Mammary epithelial cell (primary cell): ENCODE data around the gene GABARAP.

Experiments
- EZH2 ChIP-seq: IDR thresholded peaks from 2 replicates; pipeline ENCODE4 v1.6.1; 2012; ENCODE audit warnings: low read length, inconsistent platforms, borderline replicate concordance
- TF ChIP-seq, protein P1 (sequence below), 2 donors: IDR thresholded peaks in 1 of 2; conservative IDR thresholded peaks in 1 of 2; 2 replicates each; pipeline ENCODE4 v1.5.1; 2011 to 2012; ENCODE audit warnings: inconsistent platforms in 2 of 2, low read length in 2 of 2, mild to moderate bottlenecking in 2 of 2, control low read depth in 1 of 2, low read depth in 1 of 2; ENCODE audit not compliant: insufficient read depth in 1 of 2; ENCODE audit errors: extremely low read depth in 1 of 2

DNA sequence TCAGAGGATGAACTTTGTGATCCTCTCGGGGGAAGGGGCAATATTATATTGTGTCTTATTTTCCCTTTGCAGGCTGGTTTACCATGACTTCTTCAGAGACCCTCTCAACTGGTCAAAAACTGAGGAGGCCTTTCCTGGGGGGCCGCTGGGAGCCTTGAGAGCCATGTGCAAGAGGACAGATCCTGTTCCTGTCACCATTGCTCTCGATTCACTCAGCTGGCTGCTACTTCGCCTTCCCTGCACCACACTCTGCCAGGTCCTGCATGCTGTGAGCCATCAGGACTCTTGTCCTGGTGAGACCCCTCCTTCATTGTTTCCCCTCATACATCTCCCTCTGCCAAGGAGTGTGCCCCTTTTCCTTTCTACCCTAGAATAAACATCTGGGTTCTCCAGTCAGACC, 12.3 kb upstream of the GABARAP start:
- TF ChIP-seq, protein P1, sequence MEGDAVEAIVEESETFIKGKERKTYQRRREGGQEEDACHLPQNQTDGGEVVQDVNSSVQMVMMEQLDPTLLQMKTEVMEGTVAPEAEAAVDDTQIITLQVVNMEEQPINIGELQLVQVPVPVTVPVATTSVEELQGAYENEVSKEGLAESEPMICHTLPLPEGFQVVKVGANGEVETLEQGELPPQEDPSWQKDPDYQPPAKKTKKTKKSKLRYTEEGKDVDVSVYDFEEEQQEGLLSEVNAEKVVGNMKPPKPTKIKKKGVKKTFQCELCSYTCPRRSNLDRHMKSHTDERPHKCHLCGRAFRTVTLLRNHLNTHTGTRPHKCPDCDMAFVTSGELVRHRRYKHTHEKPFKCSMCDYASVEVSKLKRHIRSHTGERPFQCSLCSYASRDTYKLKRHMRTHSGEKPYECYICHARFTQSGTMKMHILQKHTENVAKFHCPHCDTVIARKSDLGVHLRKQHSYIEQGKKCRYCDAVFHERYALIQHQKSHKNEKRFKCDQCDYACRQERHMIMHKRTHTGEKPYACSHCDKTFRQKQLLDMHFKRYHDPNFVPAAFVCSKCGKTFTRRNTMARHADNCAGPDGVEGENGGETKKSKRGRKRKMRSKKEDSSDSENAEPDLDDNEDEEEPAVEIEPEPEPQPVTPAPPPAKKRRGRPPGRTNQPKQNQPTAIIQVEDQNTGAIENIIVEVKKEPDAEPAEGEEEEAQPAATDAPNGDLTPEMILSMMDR (conservative IDR thresholded peaks at IDR 0.05 in 1 of 2, IDR thresholded peaks at IDR 0.05 in 1 of 2; ENCODE audit: extremely low read depth in 1 of 2, insufficient read depth in 1 of 2, low read depth in 1 of 2, low read length in 2 of 2) = no peak
- TF ChIP-seq EZH2 = no peak
